ENCODE measurements around the gene LPIN1.
A peak's percentile ranks its signal among the peaks of the same experiment; 100 is the strongest.

DNA sequence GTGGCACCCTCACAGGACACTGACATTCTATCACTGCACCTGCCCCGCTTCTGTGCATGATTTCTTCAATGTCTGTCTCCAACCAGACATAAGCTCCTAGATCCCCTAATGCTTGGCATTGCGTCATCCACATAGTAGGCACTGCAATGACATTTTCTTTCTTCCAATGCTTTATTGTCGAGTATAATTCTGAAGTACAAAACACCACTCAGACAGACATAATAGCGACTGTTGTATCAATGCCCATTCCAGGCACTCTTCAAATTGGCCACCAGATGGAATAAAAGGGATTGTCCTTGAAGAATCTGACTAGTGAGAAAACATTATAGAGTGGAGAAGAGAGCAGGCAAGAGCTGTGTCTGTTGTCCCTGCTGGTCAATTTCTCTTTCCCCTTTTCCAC is 89.0 kb downstream of the LPIN1 start:
- TF ChIP-seq, protein P1, sequence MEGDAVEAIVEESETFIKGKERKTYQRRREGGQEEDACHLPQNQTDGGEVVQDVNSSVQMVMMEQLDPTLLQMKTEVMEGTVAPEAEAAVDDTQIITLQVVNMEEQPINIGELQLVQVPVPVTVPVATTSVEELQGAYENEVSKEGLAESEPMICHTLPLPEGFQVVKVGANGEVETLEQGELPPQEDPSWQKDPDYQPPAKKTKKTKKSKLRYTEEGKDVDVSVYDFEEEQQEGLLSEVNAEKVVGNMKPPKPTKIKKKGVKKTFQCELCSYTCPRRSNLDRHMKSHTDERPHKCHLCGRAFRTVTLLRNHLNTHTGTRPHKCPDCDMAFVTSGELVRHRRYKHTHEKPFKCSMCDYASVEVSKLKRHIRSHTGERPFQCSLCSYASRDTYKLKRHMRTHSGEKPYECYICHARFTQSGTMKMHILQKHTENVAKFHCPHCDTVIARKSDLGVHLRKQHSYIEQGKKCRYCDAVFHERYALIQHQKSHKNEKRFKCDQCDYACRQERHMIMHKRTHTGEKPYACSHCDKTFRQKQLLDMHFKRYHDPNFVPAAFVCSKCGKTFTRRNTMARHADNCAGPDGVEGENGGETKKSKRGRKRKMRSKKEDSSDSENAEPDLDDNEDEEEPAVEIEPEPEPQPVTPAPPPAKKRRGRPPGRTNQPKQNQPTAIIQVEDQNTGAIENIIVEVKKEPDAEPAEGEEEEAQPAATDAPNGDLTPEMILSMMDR (IDR thresholded peaks at IDR 0.05): no peak
- TF ChIP-seq SMC3 (IDR thresholded peaks at IDR 0.05): peak; percentile 19; the same call in 1 of the 3 replicates
- no peak for TF ChIP-seq POLR2A (IDR thresholded peaks at IDR 0.05; ENCODE audit: low read length)
- TF ChIP-seq, protein P2, sequence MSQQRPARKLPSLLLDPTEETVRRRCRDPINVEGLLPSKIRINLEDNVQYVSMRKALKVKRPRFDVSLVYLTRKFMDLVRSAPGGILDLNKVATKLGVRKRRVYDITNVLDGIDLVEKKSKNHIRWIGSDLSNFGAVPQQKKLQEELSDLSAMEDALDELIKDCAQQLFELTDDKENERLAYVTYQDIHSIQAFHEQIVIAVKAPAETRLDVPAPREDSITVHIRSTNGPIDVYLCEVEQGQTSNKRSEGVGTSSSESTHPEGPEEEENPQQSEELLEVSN (IDR thresholded peaks at IDR 0.05; ENCODE audit: borderline replicate concordance, low read depth): no peak
- TF ChIP-seq, protein P3, sequence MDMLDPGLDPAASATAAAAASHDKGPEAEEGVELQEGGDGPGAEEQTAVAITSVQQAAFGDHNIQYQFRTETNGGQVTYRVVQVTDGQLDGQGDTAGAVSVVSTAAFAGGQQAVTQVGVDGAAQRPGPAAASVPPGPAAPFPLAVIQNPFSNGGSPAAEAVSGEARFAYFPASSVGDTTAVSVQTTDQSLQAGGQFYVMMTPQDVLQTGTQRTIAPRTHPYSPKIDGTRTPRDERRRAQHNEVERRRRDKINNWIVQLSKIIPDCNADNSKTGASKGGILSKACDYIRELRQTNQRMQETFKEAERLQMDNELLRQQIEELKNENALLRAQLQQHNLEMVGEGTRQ (IDR thresholded peaks at IDR 0.05): no peak
- TF ChIP-seq, protein P4, sequence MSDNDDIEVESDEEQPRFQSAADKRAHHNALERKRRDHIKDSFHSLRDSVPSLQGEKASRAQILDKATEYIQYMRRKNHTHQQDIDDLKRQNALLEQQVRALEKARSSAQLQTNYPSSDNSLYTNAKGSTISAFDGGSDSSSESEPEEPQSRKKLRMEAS (IDR thresholded peaks at IDR 0.05): no peak
- no peak for TF ChIP-seq ZSCAN20 (CRISPR knock-in tag; IDR thresholded peaks at IDR 0.05)
- no peak for TF ChIP-seq JUN (IDR thresholded peaks at IDR 0.05)
- peak in 1 of 2 experiments; percentile 61; a peak in 1 of 4 replicates for TF ChIP-seq CEBPB (IDR thresholded peaks at IDR 0.05)
- TF ChIP-seq CBX8 (IDR thresholded peaks at IDR 0.05): no peak
- TF ChIP-seq CBX2 (IDR thresholded peaks at IDR 0.05; ENCODE audit: borderline replicate concordance, low read depth): no peak
- TF ChIP-seq, protein P5, sequence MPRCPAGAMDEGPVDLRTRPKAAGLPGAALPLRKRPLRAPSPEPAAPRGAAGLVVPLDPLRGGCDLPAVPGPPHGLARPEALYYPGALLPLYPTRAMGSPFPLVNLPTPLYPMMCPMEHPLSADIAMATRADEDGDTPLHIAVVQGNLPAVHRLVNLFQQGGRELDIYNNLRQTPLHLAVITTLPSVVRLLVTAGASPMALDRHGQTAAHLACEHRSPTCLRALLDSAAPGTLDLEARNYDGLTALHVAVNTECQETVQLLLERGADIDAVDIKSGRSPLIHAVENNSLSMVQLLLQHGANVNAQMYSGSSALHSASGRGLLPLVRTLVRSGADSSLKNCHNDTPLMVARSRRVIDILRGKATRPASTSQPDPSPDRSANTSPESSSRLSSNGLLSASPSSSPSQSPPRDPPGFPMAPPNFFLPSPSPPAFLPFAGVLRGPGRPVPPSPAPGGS (IDR thresholded peaks at IDR 0.05): no peak
- no peak for TF ChIP-seq EP300 (IDR thresholded peaks at IDR 0.05)
- TF ChIP-seq RAD21 (conservative IDR thresholded peaks at IDR 0.05 in 1 of 2, IDR thresholded peaks at IDR 0.05 in 1 of 2): 0 out of 5 replicates have a peak, but pooled peaks of 1 of the 2 experiments have one; percentile 15

Measured in A549 (cell line).